Measurements from ENCODE around the gene AQP2. TPM values are rescaled to one million over a fixed set of nuclear protein-coding genes. Genes with fewer than 3 reads are reported as not detected.

AQP2 gene
- total and polyA plus RNA-seq, 2 of the 4 experiments (the other 2 are of a cell fraction): not detected

DNA sequence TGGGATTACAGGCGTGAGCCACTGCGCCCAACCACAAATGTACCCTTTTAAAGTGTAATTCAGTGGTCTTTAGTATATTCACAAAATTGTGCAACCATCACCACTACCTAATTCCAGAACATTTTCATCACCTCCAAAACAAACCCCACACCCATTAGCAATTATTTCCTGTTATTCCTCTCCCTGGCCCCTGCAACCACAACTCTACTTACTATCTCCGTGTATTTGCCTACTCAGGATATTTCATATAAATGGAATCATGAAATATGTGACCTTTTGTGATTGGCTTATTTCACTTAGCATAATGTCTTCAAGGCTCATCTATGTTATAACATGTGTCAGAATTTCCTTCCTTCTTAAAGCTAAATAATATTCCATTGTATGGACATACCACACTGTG is 16.0 kb upstream of the AQP2 start:
- no CpG with 5 or more reads among the region's 3 CpGs for WGBS, 2 experiments (ENCODE audit: extremely low coverage in 2 of 2, insufficient read length in 1 of 2)
- Histone ChIP-seq H3K36me3 (ENCODE audit: control insufficient read depth, insufficient read depth, low read length) (no peaks in the 10 kb centered on the region), H3K56ac (ENCODE audit: extremely low read depth, insufficient read depth, low read length) (no peak overlapping the region), H2AFZ (replicated peaks; ENCODE audit: low read length, poor library complexity) (no peak overlapping the region), H3K27ac (ENCODE audit: insufficient read depth, low read length) (no peak overlapping the region), H3K79me1 (ENCODE audit: low read depth in 1 of 2, low read length in 2 of 2) (no peaks in the 10 kb centered on the region), H3K27me3 (ENCODE audit: control insufficient read depth, insufficient read depth, low read length) (no peaks in the 10 kb centered on the region), H3K23ac (ENCODE audit: low read depth, low read length) (no peak overlapping the region), H3K4me2 (ENCODE audit: low read depth, low read length) (no peak overlapping the region), H4K8ac (ENCODE audit: low read depth in 2 of 2, low read length in 2 of 2) (no peak overlapping the region), H3K4ac (ENCODE audit: low read depth, low read length) (no peak overlapping the region), H2BK15ac (ENCODE audit: low read depth, low read length) (no peak overlapping the region), H2AK5ac (ENCODE audit: low read depth, low read length) (no peak overlapping the region), H4K91ac (ENCODE audit: insufficient read depth, low read depth, low read length) (no peak overlapping the region), H2BK20ac (ENCODE audit: low read depth, low read length) (no peak overlapping the region), H3K4me1 (ENCODE audit: control insufficient read depth, insufficient read depth, low read length) (peaks cover 2% of the 10 kb centered on the region; the same call in 1 of the 2 replicates), H3K4me3 (ENCODE audit: insufficient read depth, low read depth, low read length) (no peak overlapping the region), H4K5ac (ENCODE audit: low read depth, low read length) (no peak overlapping the region), H3K9me1 (ENCODE audit: insufficient read depth, low read length) (no peaks in the 10 kb centered on the region), H3K9me3 (ENCODE audit: control insufficient read depth, insufficient read depth, low read length) (no peaks in the 10 kb centered on the region), H3K18ac (ENCODE audit: low read depth, low read length) (no peak overlapping the region), H3K14ac (replicated peaks; ENCODE audit: low read depth, low read length) (no peak overlapping the region), H2BK5ac (ENCODE audit: low read depth, low read length, poor library complexity, severe bottlenecking) (no peak overlapping the region), H3K9ac (ENCODE audit: low read depth, low read length) (no peak overlapping the region), H2AK9ac (replicated peaks; ENCODE audit: low read depth, low read length, poor library complexity) (no peak overlapping the region), H2BK120ac (ENCODE audit: low read depth, low read length) (no peak overlapping the region), H4K20me1 (ENCODE audit: insufficient read depth, low read length) (no peaks in the 10 kb centered on the region)
- DNase-seq (no peak), ATAC-seq (ENCODE audit: low read depth) (no peak)
- ChIA-PET CTCF (interaction anchor here (3.2 kb wide), 1 partner anchor 11 kb away, joined by 15 read pairs; no protein-coding TSS in a partner anchor), POLR2A (ENCODE audit: unreplicated experiment) (interaction anchor here (0.5 kb wide), 1 partner anchor 9 kb away, joined by 3 read pairs; no protein-coding TSS in a partner anchor)
- in situ Hi-C loops (cut with MboI; ENCODE audit: low sequenced_read_pairs) (no loop called here), intact Hi-C loops (cut with micrococcal nuclease) (no loop called here), dilution Hi-C loops (cut with HindIII; ENCODE audit: low sequenced_read_pairs, unreplicated experiment) (no loop called here)
- TF ChIP-seq CEBPB (IDR thresholded peaks at IDR 0.05; ENCODE audit: low read depth, low read length) (0 out of 2 replicates have a peak, but pooled peaks have one; percentile 5), RAD21 (IDR thresholded peaks at IDR 0.05; ENCODE audit: low read length) (no peak)
- BruUV-seq (replicated peaks): no TSS peak

Data from IMR-90 (cell line).